Loucy (cell line): Measurements from ENCODE around the gene LRRC41.
A peak's percentile ranks its signal among the peaks of the same experiment; 100 is the strongest.

Experiments
- H2AFZ ChIP-seq: fragments of 200-600 bp; sonication (generic); 2 replicates; pipeline ENCODE4 v1.6.0; 2016; ENCODE audit warnings: antibody characterized with exemption, mild to moderate bottlenecking, low read length, moderate library complexity
- H3F3A ChIP-seq: fragments of 200-600 bp; 2 replicates; pipeline ENCODE4 v1.6.0; 2016; ENCODE audit warnings: antibody characterized with exemption, low read depth, mild to moderate bottlenecking
- H3K27me3 ChIP-seq: fragments of 200-600 bp; sonication (generic); 2 replicates; pipeline ENCODE4 v1.6.1; 2014; ENCODE audit warnings: low read length, mild to moderate bottlenecking; ENCODE audit not compliant: insufficient read depth, poor library complexity, severe bottlenecking
- H3K36me3 ChIP-seq: fragments of 200-600 bp; sonication (generic); 2 replicates; pipeline ENCODE4 v1.6.1; 2016; ENCODE audit warnings: low read length; ENCODE audit not compliant: insufficient read depth
- H3K4me1 ChIP-seq: fragments of 200-600 bp; sonication (generic); 2 replicates; pipeline ENCODE4 v1.5.1; 2014; ENCODE audit warnings: low read length, mild to moderate bottlenecking; ENCODE audit not compliant: insufficient read depth, poor library complexity, severe bottlenecking
- H3K4me2 ChIP-seq: fragments of 200-600 bp; sonication (generic); 2 replicates; pipeline ENCODE4 v1.6.0; 2014; ENCODE audit warnings: antibody characterized with exemption, low read length, low read depth, mild to moderate bottlenecking; ENCODE audit not compliant: poor library complexity, severe bottlenecking
- H3K4me3 ChIP-seq: fragments of 200-600 bp; sonication (generic); 2 replicates; pipeline ENCODE4 v1.5.1; 2014; ENCODE audit warnings: low read length, mild to moderate bottlenecking, mixed read lengths; ENCODE audit not compliant: poor library complexity, severe bottlenecking
- H3K79me2 ChIP-seq: fragments of 200-600 bp; sonication (generic); 2 replicates; pipeline ENCODE4 v1.6.1; 2014; ENCODE audit warnings: low read length; ENCODE audit not compliant: insufficient read depth
- H3K9ac ChIP-seq: fragments of 200-600 bp; sonication (generic); 2 replicates; pipeline ENCODE4 v1.6.0; 2014; ENCODE audit warnings: mild to moderate bottlenecking, low read depth, low read length, moderate library complexity; ENCODE audit not compliant: poor library complexity, severe bottlenecking
- H3K9me2 ChIP-seq: fragments of 200-600 bp; sonication (generic); replicated peaks from 2 replicates; pipeline ENCODE4 v1.6.1; 2016; ENCODE audit warnings: low read depth, low read length, mixed read lengths
- H3K9me3 ChIP-seq: fragments of 200-600 bp; sonication (generic); 2 replicates; pipeline ENCODE4 v1.6.1; 2014; ENCODE audit warnings: mild to moderate bottlenecking, antibody characterized with exemption, low read length, low read depth; ENCODE audit not compliant: insufficient read depth
- H4K20me1 ChIP-seq: fragments of 200-600 bp; sonication (generic); 2 replicates; pipeline ENCODE4 v1.6.0; 2014; ENCODE audit warnings: antibody characterized with exemption, low read length, mild to moderate bottlenecking; ENCODE audit not compliant: insufficient read depth, poor library complexity, severe bottlenecking
- EZH2phosphoT487 ChIP-seq: fragments of 200-600 bp; IDR thresholded peaks from 2 replicates; pipeline ENCODE4 v1.6.1; 2018; ENCODE audit warnings: antibody characterized with exemption, mild to moderate bottlenecking, moderate library complexity, borderline replicate concordance
- TF ChIP-seq, protein P1 (sequence below): fragments of 200-600 bp; sonication (generic); conservative IDR thresholded peaks from 2 replicates; pipeline ENCODE4 v1.5.1; 2014; ENCODE audit warnings: mild to moderate bottlenecking, antibody characterized with exemption, low read length

The LRRC41 gene

GRCh38 chr1:46254668-46255067 lies 48.7 kb downstream of the LRRC41 start:
- H3K79me2 ChIP-seq = peaks cover 56% of the 10 kb centered on the region

DNA sequence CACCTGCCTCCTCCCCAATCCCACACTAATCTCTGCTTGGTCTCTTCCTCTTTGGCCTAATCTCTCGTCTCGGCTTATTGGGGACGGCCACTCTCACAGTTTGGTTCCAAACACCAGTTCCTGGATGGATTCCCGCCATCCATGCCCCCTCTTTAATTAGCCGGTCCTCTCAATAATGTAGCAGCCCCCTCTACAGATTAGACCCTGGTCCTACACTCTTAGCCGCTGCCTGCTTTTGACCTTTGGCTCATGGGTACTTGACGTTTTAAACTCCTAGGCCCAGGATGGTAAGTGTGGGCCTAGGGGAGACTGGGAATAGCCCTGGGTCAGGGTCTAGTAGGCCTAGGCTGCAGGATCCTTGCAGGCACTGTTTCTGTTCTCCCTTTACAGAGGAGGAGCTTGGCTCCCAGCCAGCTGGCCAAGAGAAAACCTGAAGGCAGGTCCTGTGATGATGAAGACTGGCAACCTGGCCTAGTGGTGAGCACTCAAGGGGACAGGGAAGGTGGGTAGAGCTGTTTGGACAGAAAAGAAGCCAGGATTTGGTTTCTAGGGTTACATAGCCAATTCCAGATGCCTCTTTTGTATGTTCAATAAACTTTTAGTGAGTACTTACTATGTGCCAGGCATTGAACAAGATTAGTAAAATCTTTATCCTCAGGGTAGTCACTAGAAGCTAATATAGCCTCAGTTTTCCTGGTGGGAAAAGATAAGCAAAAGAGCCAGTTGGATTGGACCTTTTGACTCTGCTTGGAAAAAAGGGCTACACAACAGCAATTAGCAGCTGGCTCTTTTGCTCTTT lies 55.1 kb downstream of the LRRC41 start:
- Histone ChIP-seq H3F3A (no peaks in the 10 kb centered on the region), H3K36me3 (peaks cover 14% of the 10 kb centered on the region; the same call in 1 of the 2 replicates), H3K9ac (peak overlapping the region; percentile 97), H3K9me3 (no peaks in the 10 kb centered on the region), H3K4me3 (peak overlapping the region; percentile 86), H3K79me2 (peaks cover 51% of the 10 kb centered on the region), H3K4me1 (peaks cover 36% of the 10 kb centered on the region), H3K4me2 (peak overlapping the region; percentile 99), H2AFZ (peak overlapping the region; percentile 78), H3K9me2 (no peaks in the 10 kb centered on the region), H3K27me3 (no peaks in the 10 kb centered on the region), H4K20me1 (peaks cover 35% of the 10 kb centered on the region)
- TF ChIP-seq, protein P1, sequence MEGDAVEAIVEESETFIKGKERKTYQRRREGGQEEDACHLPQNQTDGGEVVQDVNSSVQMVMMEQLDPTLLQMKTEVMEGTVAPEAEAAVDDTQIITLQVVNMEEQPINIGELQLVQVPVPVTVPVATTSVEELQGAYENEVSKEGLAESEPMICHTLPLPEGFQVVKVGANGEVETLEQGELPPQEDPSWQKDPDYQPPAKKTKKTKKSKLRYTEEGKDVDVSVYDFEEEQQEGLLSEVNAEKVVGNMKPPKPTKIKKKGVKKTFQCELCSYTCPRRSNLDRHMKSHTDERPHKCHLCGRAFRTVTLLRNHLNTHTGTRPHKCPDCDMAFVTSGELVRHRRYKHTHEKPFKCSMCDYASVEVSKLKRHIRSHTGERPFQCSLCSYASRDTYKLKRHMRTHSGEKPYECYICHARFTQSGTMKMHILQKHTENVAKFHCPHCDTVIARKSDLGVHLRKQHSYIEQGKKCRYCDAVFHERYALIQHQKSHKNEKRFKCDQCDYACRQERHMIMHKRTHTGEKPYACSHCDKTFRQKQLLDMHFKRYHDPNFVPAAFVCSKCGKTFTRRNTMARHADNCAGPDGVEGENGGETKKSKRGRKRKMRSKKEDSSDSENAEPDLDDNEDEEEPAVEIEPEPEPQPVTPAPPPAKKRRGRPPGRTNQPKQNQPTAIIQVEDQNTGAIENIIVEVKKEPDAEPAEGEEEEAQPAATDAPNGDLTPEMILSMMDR = peak; percentile 70
- no peak for TF ChIP-seq EZH2phosphoT487

More at GRCh38 chr1:46254668-46255067, 48.7 kb downstream of the LRRC41 start:
- H3K36me3 ChIP-seq = peaks cover 45% of the 10 kb centered on the region; the same call in 1 of the 2 replicates
- H3F3A ChIP-seq = no peaks in the 10 kb centered on the region
- H3K4me2 ChIP-seq = peak overlapping the region; percentile 38
- no peaks in the 10 kb centered on the region for H3K27me3 ChIP-seq
- peaks cover 43% of the 10 kb centered on the region for H4K20me1 ChIP-seq
- no peaks in the 10 kb centered on the region for H3K9me3 ChIP-seq
- no peak overlapping the region for H2AFZ ChIP-seq
- no peak for TF ChIP-seq EZH2phosphoT487
- TF ChIP-seq, protein P1 = no peak
- no peak overlapping the region for H3K4me3 ChIP-seq
- H3K9me2 ChIP-seq = no peaks in the 10 kb centered on the region
- no peak overlapping the region for H3K9ac ChIP-seq
- peaks cover 14% of the 10 kb centered on the region for H3K4me1 ChIP-seq

DNA sequence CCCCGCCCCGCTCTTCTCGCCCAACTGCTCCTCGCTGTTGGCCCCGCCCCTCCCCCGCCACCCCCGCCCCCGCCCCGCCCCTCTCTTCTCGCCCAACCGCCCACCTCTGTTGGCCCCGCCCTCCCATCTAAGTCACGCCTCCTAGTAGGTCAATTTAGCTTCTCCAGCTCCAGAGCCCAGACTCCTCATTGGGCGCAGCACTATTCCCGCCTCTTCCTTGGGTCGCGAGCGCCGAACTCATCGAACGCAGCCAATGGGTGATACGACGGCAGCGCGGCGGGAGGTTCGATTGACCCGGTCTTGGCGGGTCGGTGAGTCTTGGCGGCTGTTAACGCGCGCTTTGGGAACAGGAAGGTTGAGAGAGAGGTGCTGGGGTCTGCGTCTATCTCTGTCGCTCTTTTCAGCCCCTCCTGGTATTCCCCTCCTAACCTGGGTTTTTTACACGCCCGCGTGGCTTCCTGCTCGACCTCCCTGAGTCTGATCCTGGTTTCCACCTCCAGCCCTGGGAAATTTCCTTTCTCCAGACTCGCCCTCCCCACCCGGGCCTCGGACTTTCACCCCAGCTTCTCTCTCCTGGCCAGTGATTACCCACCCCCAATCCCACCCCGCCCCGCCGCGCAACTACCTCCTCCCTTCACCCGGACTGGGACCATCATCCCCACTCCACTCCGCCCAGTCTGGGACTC lies 55.8 kb downstream of the LRRC41 start, which contains the start of gene RAD54L:
Gene RAD54L, plus strand, starts transcription at position 328 of the 686 bp plus-strand sequence. CDS start 643 bp downstream, outside the sequence.
- peak within 1 kb of the TSS; percentile 99 for H3K4me2 ChIP-seq
- H2AFZ ChIP-seq = peak within 1 kb of the TSS; percentile 96
- H3F3A ChIP-seq = no peaks in the 10 kb centered on the region
- peaks cover 30% of the 10 kb centered on the region for H4K20me1 ChIP-seq
- peak within 1 kb of the TSS; percentile 97 for H3K9ac ChIP-seq
- peak within 1 kb of the TSS; percentile 86 for H3K4me3 ChIP-seq
- TF ChIP-seq, protein P1 = no peak
- no peak for TF ChIP-seq EZH2phosphoT487
- H3K9me3 ChIP-seq = no peaks in the 10 kb centered on the region
- H3K9me2 ChIP-seq = no peaks in the 10 kb centered on the region
- peaks cover 46% of the 10 kb centered on the region for H3K79me2 ChIP-seq
- peaks cover 36% of the 10 kb centered on the region for H3K4me1 ChIP-seq
- H3K36me3 ChIP-seq = peaks cover 11% of the 10 kb centered on the region; the same call in 1 of the 2 replicates
- no peaks in the 10 kb centered on the region for H3K27me3 ChIP-seq
